HG03175 (cell line): ENCODE results near the gene KBTBD6.
"Not testable (repeated sequence)": the region's sequence is repeated elsewhere in the genome, so short reads cannot be mapped to it uniquely, and the experiment has no call there.

Experiments
- ATAC-seq: cut with Tn5 transposase; IDR thresholded peaks from one replicate; pipeline ENCODE4 v1.9.1; 2021; ENCODE audit warnings: mild to moderate bottlenecking, moderate library complexity; ENCODE audit not compliant: unreplicated experiment

KBTBD6 gene

GRCh38 chr13:41132512-41133152, at the start of gene KBTBD6:
Gene KBTBD6 (minus strand): TSS chr13:41132802. CDS start chr13:41132511, 291 bp downstream.
- ATAC-seq = peak; percentile 97

GRCh38 chr13:41182231-41182630, 49.6 kb upstream of the KBTBD6 start:
- no peak for ATAC-seq

GRCh38 chr13:41179593-41180250, 47.1 kb upstream of the KBTBD6 start:
- no peak for ATAC-seq

GRCh38 chr13:41178040-41178439, 45.4 kb upstream of the KBTBD6 start:
- ATAC-seq = no peak

GRCh38 chr13:41177616-41178015, 45.0 kb upstream of the KBTBD6 start:
- ATAC-seq = no peak

- not testable (repeated sequence) for ATAC-seq
These were observed 43.0 kb upstream of the KBTBD6 start for GRCh38 chr13:41175576-41175975.

GRCh38 chr13:41162151-41162550, 29.5 kb upstream of the KBTBD6 start:
- ATAC-seq = no peak

GRCh38 chr13:41159174-41159573, 26.6 kb upstream of the KBTBD6 start:
- no peak for ATAC-seq

- ATAC-seq = no peak
These were observed 24.6 kb upstream of the KBTBD6 start for GRCh38 chr13:41157048-41157717.

- no peak for ATAC-seq
These were observed 24.0 kb upstream of the KBTBD6 start for GRCh38 chr13:41156620-41157019.

- no peak for ATAC-seq
These were observed 21.4 kb upstream of the KBTBD6 start for GRCh38 chr13:41154042-41154441.

GRCh38 chr13:41152005-41152404, 19.4 kb upstream of the KBTBD6 start:
- ATAC-seq = no peak

GRCh38 chr13:41150058-41150457, 17.5 kb upstream of the KBTBD6 start:
- no peak for ATAC-seq

- no peak for ATAC-seq
These were observed 16.0 kb upstream of the KBTBD6 start for GRCh38 chr13:41148419-41149283.

- no peak for ATAC-seq
These were observed 12.7 kb upstream of the KBTBD6 start for GRCh38 chr13:41145136-41145908.

GRCh38 chr13:41144576-41144975, 12.0 kb upstream of the KBTBD6 start:
- ATAC-seq = no peak

GRCh38 chr13:41139296-41139966, 6.8 kb upstream of the KBTBD6 start:
- ATAC-seq = no peak

GRCh38 chr13:41137951-41138350, 5.3 kb upstream of the KBTBD6 start:
- no peak for ATAC-seq

GRCh38 chr13:41137241-41137640, 4.6 kb upstream of the KBTBD6 start:
- ATAC-seq = no peak
